NT2/D1 (cell line): ENCODE results near the gene CRKL.
A peak's percentile ranks its signal among the peaks of the same experiment; 100 is the strongest.

ENCODE experiments used
- DNase-seq: peaks from one replicate; pipeline ENCODE4 v3.0.0-alpha.2; 2011; ENCODE audit warnings: low read depth, low spot score
- H3K27me3 ChIP-seq: 2 replicates; pipeline ENCODE4 v1.6.0; 2011; ENCODE audit warnings: mild to moderate bottlenecking; ENCODE audit not compliant: insufficient read length, insufficient read depth
- H3K36me3 ChIP-seq: 2 replicates; pipeline ENCODE4 v1.6.1; 2011; ENCODE audit warnings: mild to moderate bottlenecking, low read length, mixed read lengths; ENCODE audit not compliant: insufficient read depth, insufficient read length
- H3K4me1 ChIP-seq: 2 replicates; pipeline ENCODE4 v1.5.1; 2011; ENCODE audit not compliant: insufficient read depth, insufficient read length
- H3K4me3 ChIP-seq: 2 replicates; pipeline ENCODE4 v1.5.1; 2011; ENCODE audit warnings: low read depth; ENCODE audit not compliant: insufficient read length
- H3K9ac ChIP-seq: 2 replicates; pipeline ENCODE4 v1.6.0; 2011; ENCODE audit warnings: low read depth; ENCODE audit not compliant: insufficient read length
- H3K9me3 ChIP-seq: 2 replicates; pipeline ENCODE4 v1.5.1; 2011; ENCODE audit warnings: mild to moderate bottlenecking, low read length; ENCODE audit not compliant: insufficient read depth
- SUZ12 ChIP-seq: IDR thresholded peaks from 2 replicates; pipeline ENCODE4 v1.6.1; 2011; ENCODE audit not compliant: insufficient read length, insufficient read depth; ENCODE audit errors: extremely low read depth
- YY1 ChIP-seq: IDR thresholded peaks from 2 replicates; pipeline ENCODE4 v1.6.1; 2011; ENCODE audit not compliant: insufficient read length, insufficient read depth
- ZNF274 ChIP-seq: IDR thresholded peaks from 2 replicates; pipeline ENCODE4 v1.6.1; 2011; ENCODE audit warnings: mild to moderate bottlenecking, low read depth, low read length

CRKL gene

GRCh38 chr22:20881231-20881630, 36.0 kb upstream of the CRKL start:
- Histone ChIP-seq H3K27me3 (no peaks in the 10 kb centered on the region), H3K4me3 (no peak overlapping the region), H3K9ac (no peak overlapping the region), H3K4me1 (no peaks in the 10 kb centered on the region), H3K9me3 (no peaks in the 10 kb centered on the region), H3K36me3 (peaks cover 30% of the 10 kb centered on the region)
- TF ChIP-seq SUZ12 = no peak
- TF ChIP-seq ZNF274 = no peak
- no peak for TF ChIP-seq YY1
- no peak for DNase-seq

DNA sequence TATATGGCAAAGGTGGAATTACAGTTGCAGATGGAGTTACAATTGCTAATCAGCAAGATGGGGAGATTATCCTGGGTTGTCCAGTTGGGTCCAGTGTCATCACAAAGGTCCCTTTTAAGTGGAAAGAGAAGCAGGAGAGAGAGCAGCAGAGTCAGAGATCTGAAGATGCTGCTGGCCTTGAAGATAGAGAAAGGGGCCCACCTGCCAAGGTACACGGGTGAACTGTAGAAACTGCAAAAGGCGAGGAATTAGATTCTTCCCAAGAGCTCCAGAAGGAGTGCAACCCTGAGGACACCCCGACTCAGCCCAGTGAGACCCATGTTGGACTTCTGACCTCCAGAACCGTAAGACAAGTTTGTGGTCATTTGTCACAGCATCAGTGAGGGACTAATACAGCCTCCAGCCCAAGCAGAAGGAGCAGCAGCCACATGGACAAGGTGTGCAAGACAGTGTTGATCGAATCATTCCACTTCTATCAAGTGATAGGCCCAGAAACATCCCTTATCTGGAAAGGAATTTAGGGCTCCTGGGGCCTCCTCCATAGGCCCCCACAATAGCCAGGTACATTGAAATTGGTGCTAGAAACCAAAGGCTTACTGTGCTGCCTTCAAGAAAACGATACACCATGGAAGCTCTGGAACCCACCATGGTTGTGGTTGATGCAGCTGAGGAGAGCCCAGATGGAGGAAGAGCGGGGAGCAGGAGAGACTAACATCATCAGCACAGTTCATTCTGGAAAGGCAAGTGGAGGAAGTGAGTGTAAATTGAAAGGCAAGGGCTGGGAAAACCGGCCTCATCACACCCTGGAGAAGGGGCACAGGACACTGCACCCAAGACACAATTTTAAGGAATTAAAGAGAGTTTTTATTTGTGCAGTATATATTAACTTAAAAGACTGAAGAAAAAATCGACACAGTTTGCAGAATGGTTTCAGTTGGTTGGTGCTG, 35.1 kb upstream of the CRKL start:
- no peaks in the 10 kb centered on the region for H3K9me3 ChIP-seq
- TF ChIP-seq YY1 (no peak), ZNF274 (no peak), SUZ12 (no peak)
- H3K27me3 ChIP-seq = no peaks in the 10 kb centered on the region
- no peak overlapping the region for H3K4me3 ChIP-seq
- peaks cover 27% of the 10 kb centered on the region for H3K36me3 ChIP-seq
- no peak for DNase-seq
- H3K9ac ChIP-seq = no peak overlapping the region
- H3K4me1 ChIP-seq = no peaks in the 10 kb centered on the region

- Histone ChIP-seq H3K27me3 (no peaks in the 10 kb centered on the region), H3K36me3 (peaks cover 34% of the 10 kb centered on the region), H3K4me3 (no peak overlapping the region), H3K4me1 (no peaks in the 10 kb centered on the region), H3K9ac (no peak overlapping the region), H3K9me3 (no peaks in the 10 kb centered on the region)
- TF ChIP-seq SUZ12 (no peak), YY1 (no peak), ZNF274 (no peak)
- DNase-seq = no peak
Observed at GRCh38 chr22:20882855-20883254, 34.4 kb upstream of the CRKL start.

DNA sequence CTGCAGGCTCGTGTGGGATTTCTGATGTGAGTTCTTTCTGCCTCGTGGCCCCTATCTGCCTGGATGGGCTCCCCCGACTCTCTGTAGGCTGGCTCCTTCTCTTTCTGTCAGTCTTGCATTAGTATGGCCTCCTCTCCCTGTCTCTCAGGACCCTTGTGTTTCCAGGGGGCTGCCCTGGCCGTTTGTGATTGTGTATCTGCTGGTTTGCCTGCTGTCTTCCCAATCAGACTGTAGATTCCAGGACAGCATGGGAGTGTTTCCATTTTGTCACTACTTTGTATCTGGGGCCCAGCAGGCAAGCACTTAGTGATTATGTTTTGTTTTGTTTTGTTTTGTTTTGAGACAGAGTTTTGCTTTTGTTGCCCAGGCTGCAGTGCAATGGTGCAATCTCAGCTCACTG, 32.8 kb upstream of the CRKL start:
- H3K9me3 ChIP-seq = no peaks in the 10 kb centered on the region
- no peak overlapping the region for H3K9ac ChIP-seq
- no peak for DNase-seq
- no peaks in the 10 kb centered on the region for H3K4me1 ChIP-seq
- no peaks in the 10 kb centered on the region for H3K27me3 ChIP-seq
- H3K4me3 ChIP-seq = no peak overlapping the region
- TF ChIP-seq YY1 = no peak
- TF ChIP-seq SUZ12 = no peak
- TF ChIP-seq ZNF274 = no peak
- H3K36me3 ChIP-seq = peaks cover 49% of the 10 kb centered on the region

DNA sequence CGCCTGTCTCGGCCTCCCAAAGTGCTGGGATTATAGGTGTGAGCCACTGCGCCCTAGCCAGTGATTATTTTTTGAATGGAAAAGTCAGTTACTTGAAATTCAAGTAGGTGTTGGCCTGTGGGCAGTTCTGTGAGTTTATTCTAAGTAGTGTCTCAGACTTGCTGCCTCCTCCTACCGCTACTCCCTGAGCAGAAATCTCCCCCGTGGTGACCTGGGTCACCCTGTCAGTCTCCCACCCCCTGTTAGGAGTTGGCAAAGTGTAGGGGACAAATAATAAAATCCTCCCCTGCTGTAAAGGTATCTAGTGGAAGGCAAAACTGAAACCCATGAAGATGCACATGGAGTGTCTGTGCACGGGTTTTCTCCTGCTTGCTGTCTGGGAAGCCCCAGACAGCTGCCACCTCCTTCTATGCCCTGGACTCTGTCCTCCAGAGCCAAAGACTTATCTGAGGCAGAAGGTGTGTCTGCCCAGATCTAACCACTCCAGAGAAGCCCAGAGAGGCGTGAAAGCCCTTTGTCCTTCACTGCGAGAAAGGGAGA, 32.1 kb upstream of the CRKL start:
- no peak overlapping the region for H3K9ac ChIP-seq
- H3K4me3 ChIP-seq = no peak overlapping the region
- no peaks in the 10 kb centered on the region for H3K9me3 ChIP-seq
- no peak for TF ChIP-seq SUZ12
- TF ChIP-seq ZNF274 = no peak
- TF ChIP-seq YY1 = no peak
- no peaks in the 10 kb centered on the region for H3K4me1 ChIP-seq
- H3K36me3 ChIP-seq = peaks cover 54% of the 10 kb centered on the region
- no peak for DNase-seq
- H3K27me3 ChIP-seq = no peaks in the 10 kb centered on the region

DNA sequence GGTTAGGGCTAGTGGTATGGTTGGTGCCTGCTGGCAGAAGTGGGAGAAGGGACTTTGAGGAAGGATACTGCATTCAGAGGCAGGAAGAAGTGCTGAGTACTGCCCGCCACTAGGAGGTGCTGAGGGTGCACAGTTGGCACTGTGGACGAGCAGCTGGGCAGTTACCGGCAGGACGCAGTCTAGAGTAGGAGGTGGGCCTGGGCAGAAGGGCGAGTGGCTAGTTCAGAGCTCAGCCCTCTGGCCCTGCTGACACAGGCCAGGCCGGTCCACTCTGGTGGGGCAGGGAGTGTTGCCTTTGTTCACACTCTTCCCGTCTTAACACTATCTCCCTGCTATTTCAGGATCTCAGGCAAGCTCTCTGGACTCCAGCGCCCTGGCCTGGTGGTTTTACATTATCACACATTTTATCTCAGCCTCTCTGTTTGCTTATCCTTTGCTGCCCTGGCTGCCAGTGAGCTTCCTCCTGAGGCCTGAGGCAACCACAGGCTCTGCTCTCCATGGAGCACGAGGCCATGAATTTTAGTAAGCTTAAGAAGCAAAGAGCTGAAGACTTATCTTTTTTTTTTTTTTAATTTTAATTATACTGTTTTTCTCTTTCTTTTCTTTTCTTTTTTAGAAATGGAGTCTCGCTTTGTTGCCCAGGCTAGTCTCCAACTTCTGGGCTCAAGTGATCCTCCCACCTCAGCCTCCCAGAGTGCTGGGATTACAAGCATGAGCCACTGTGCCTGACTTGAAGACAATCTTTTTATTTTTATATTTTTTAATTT, 31.5 kb upstream of the CRKL start:
- TF ChIP-seq ZNF274 (no peak), YY1 (no peak), SUZ12 (no peak)
- H3K9ac ChIP-seq = peak overlapping the region; percentile 44
- H3K4me1 ChIP-seq = no peaks in the 10 kb centered on the region
- no peaks in the 10 kb centered on the region for H3K27me3 ChIP-seq
- H3K36me3 ChIP-seq = peaks cover 55% of the 10 kb centered on the region
- no peaks in the 10 kb centered on the region for H3K9me3 ChIP-seq
- H3K4me3 ChIP-seq = no peak overlapping the region
- DNase-seq = peak; percentile 62

DNA sequence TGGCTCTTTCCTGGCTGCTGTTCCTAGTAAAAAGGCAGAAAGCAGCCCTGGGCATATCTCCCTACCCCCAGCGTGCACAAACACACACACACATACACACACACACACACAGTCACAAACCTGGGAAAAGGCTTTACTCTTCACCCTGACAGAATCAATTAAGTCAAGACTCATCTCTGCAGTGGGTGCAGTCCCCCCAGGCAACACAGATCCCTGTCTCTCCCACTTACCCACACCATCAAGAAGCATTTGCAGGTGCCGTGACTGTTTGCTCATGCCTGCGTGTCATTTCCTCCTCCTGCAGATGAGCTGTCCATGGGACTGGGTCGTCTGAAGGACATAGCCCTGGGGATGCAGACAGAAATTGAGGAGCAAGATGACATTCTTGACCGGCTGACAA, 29.8 kb upstream of the CRKL start:
- TF ChIP-seq YY1 (no peak), SUZ12 (no peak), ZNF274 (no peak)
- Histone ChIP-seq H3K9ac (no peak overlapping the region), H3K4me1 (no peaks in the 10 kb centered on the region), H3K9me3 (no peaks in the 10 kb centered on the region), H3K27me3 (no peaks in the 10 kb centered on the region), H3K4me3 (no peak overlapping the region), H3K36me3 (peaks cover 46% of the 10 kb centered on the region)
- DNase-seq = no peak
